GM03348 (cell line): Measurements from ENCODE around the gene ACYP1.

Experiments used
- DNase-seq: peaks from one replicate; pipeline ENCODE4 v3.0.0; 2012; ENCODE audit warnings: low spot score

ACYP1 gene

GRCh38 chr14:75063491-75064204 lies at the start of gene ACYP1:
ACYP1 (minus strand) TSS chr14:75064024; CDS start chr14:75063553, 471 bp downstream.
- DNase-seq, result peak; percentile 97

- DNase-seq, result no peak
Measured at GRCh38 chr14:75109877-75110276, 46.1 kb upstream of the ACYP1 start.

GRCh38 chr14:75107186-75107585 lies 43.4 kb upstream of the ACYP1 start:
- no peak for DNase-seq

GRCh38 chr14:75101491-75101890 lies 37.7 kb upstream of the ACYP1 start:
- no peak for DNase-seq

- DNase-seq, result no peak
Measured at GRCh38 chr14:75098682-75099081, 34.9 kb upstream of the ACYP1 start.

- no peak for DNase-seq
Measured at GRCh38 chr14:75098212-75098611, 34.4 kb upstream of the ACYP1 start.

- no peak for DNase-seq
Measured at GRCh38 chr14:75096959-75097358, 33.1 kb upstream of the ACYP1 start.

- no peak for DNase-seq
Measured at GRCh38 chr14:75095690-75096089, 31.9 kb upstream of the ACYP1 start.

GRCh38 chr14:75094896-75095295 lies 31.1 kb upstream of the ACYP1 start:
- peak; percentile 36 for DNase-seq

- no peak for DNase-seq
Measured at GRCh38 chr14:75092698-75093097, 28.9 kb upstream of the ACYP1 start.

- DNase-seq, result no peak
Measured at GRCh38 chr14:75091251-75091650, 27.4 kb upstream of the ACYP1 start.

GRCh38 chr14:75090353-75090752 lies 26.5 kb upstream of the ACYP1 start:
- DNase-seq, result no peak

- DNase-seq, result peak; percentile 74
Measured at GRCh38 chr14:75088566-75089373, 24.9 kb upstream of the ACYP1 start.

- no peak for DNase-seq
Measured at GRCh38 chr14:75088153-75088552, 24.3 kb upstream of the ACYP1 start.

- DNase-seq, result no peak
Measured at GRCh38 chr14:75084513-75084912, 20.7 kb upstream of the ACYP1 start.

- no peak for DNase-seq
Measured at GRCh38 chr14:75083271-75083670, 19.4 kb upstream of the ACYP1 start.

- DNase-seq, result no peak
Measured at GRCh38 chr14:75081660-75082229, 17.9 kb upstream of the ACYP1 start.

- no peak for DNase-seq
Measured at GRCh38 chr14:75079521-75079920, 15.7 kb upstream of the ACYP1 start.

- DNase-seq, result no peak
Measured at GRCh38 chr14:75077794-75078193, 14.0 kb upstream of the ACYP1 start.

- DNase-seq, result peak; percentile 26
Measured at GRCh38 chr14:75070383-75070782, 6.6 kb upstream of the ACYP1 start.

GRCh38 chr14:75069811-75070145 lies 6.0 kb upstream of the ACYP1 start:
- no peak for DNase-seq

- DNase-seq, result peak; percentile 97
Measured at GRCh38 chr14:75069121-75069810, 5.4 kb upstream of the ACYP1 start, which contains the start of gene ZC2HC1C. ZC2HC1C (plus strand) TSS chr14:75069641; CDS start chr14:75070574, 933 bp downstream.
